Liver (tissue), 9 donors: ENCODE data around the gene UBAP2L. TPM values are rescaled to one million over a fixed set of nuclear protein-coding genes. Genes with fewer than 3 reads are reported as not detected.

Experiments
- DNase-seq: peaks from one replicate; pipeline ENCODE4 v3.0.0-alpha.2; 2017; ENCODE audit warnings: low spot score
- H3K27ac ChIP-seq, 2 donors: one replicate each; pipeline ENCODE4 v1.7.0; 2013; ENCODE audit warnings: inconsistent platforms in 2 of 2, low read length in 2 of 2, control low read depth in 1 of 2, low read depth in 1 of 2, mild to moderate bottlenecking in 1 of 2
- H3K27me3 ChIP-seq, 4 donors: one replicate each; pipeline versions ENCODE4 v1.6.1 to v1.7.0; 2013; ENCODE audit warnings: low read length in 3 of 4, inconsistent platforms in 1 of 4, mild to moderate bottlenecking in 1 of 4, moderate library complexity in 1 of 4; ENCODE audit not compliant: control insufficient read depth in 4 of 4, insufficient read depth in 4 of 4
- H3K36me3 ChIP-seq, 4 donors: one replicate each; pipeline versions ENCODE4 v1.6.1 to v1.7.0; 2013; ENCODE audit warnings: low read length in 3 of 4, mild to moderate bottlenecking in 3 of 4, low read depth in 1 of 4, moderate library complexity in 1 of 4; ENCODE audit not compliant: control insufficient read depth in 4 of 4, insufficient read depth in 3 of 4
- H3K4me1 ChIP-seq, 4 donors: one replicate each; pipeline versions ENCODE4 v1.6.1 to v1.7.0; 2013; ENCODE audit warnings: low read length in 3 of 4, mild to moderate bottlenecking in 3 of 4, moderate library complexity in 1 of 4; ENCODE audit not compliant: control insufficient read depth in 4 of 4, insufficient read depth in 4 of 4
- H3K4me3 ChIP-seq, 3 donors: one replicate each; pipeline versions ENCODE4 v1.6.1 to v1.7.0; 2013; ENCODE audit warnings: low read length in 3 of 3, control low read depth in 1 of 3, low read depth in 1 of 3, mild to moderate bottlenecking in 1 of 3
- H3K9ac ChIP-seq, 2 donors: one replicate each; pipeline ENCODE4 v1.7.0; 2013; ENCODE audit warnings: low read length in 2 of 2, mild to moderate bottlenecking in 2 of 2, moderate library complexity in 2 of 2, control low read depth in 1 of 2, low read depth in 1 of 2
- H3K9me3 ChIP-seq, 4 donors: one replicate each; pipeline versions ENCODE4 v1.6.1 to v1.7.0; 2013; ENCODE audit warnings: low read length in 3 of 4; ENCODE audit not compliant: control insufficient read depth in 4 of 4
- EGR1 ChIP-seq, 2 donors: IDR thresholded peaks; 2 replicates each; pipeline ENCODE4 v1.6.1; 2016 to 2018; ENCODE audit warnings: antibody characterized with exemption in 2 of 2, low read depth in 2 of 2
- FOXA2 ChIP-seq: IDR thresholded peaks from 2 replicates; pipeline ENCODE4 v1.6.1; 2016; ENCODE audit warnings: antibody characterized with exemption
- GABPA ChIP-seq, 2 donors: IDR thresholded peaks in 1 of 2; conservative IDR thresholded peaks in 1 of 2; 2 replicates each; pipeline ENCODE4 v1.6.1; 2016; ENCODE audit warnings: antibody characterized with exemption in 2 of 2, mild to moderate bottlenecking in 1 of 2, moderate library complexity in 1 of 2
- HNF4A ChIP-seq, 2 donors: conservative IDR thresholded peaks; 2 replicates each; pipeline ENCODE4 v1.6.1; 2016; ENCODE audit warnings: antibody characterized with exemption in 2 of 2, mild to moderate bottlenecking in 2 of 2
- JUND ChIP-seq, 2 donors: IDR thresholded peaks; 2 replicates each; pipeline ENCODE4 v1.6.1; 2016; ENCODE audit warnings: antibody characterized with exemption in 2 of 2
- NR2F2 ChIP-seq: IDR thresholded peaks from 2 replicates; pipeline ENCODE4 v1.6.1; 2016; ENCODE audit warnings: antibody characterized with exemption
- RAD21 ChIP-seq, 2 donors: IDR thresholded peaks; 2 replicates each; pipeline ENCODE4 v1.6.1; 2016; ENCODE audit warnings: antibody characterized with exemption in 2 of 2, mild to moderate bottlenecking in 2 of 2
- SP1 ChIP-seq: IDR thresholded peaks from 2 replicates; pipeline ENCODE4 v1.6.1; 2018; ENCODE audit warnings: antibody characterized with exemption, mild to moderate bottlenecking
- TAF1 ChIP-seq: conservative IDR thresholded peaks from 2 replicates; pipeline ENCODE4 v1.6.1; 2016; ENCODE audit warnings: antibody characterized with exemption, mild to moderate bottlenecking
- YY1 ChIP-seq: IDR thresholded peaks from 2 replicates; pipeline ENCODE4 v1.6.1; 2016; ENCODE audit warnings: antibody characterized with exemption, mild to moderate bottlenecking
- WGBS: extraction: QIAGEN DNeasy Blood & Tissue Kit; methylation state at CpG from one replicate; pipeline ENCODE4 v1.1.7; 2013; 5-methylcytosine and 5-hydroxymethylcytosine counted together
- polyA plus RNA-seq, 2 donors: library from polyadenylated mRNA; stranded (reverse) in 1 of 2; unstranded in 1 of 2; fragments of 200-250 nt in 1 of 2; fragments of >200 nt in 1 of 2; fragmentation: Nextera tagmentation in 1 of 2; extraction: Ambion mirVana in 1 of 2; gene quantifications; one replicate each; pipeline versions ENCODE4 v1.2.1 to v1.2.3, GENCODE V29; 2013 to 2015
- total RNA-seq, 2 donors: library from RNA; depleted of rRNA; stranded (reverse); fragments of >200 nt; gene quantifications; one replicate each; pipeline ENCODE4 v1.2.3, GENCODE V29; 2014
- TF ChIP-seq, protein P1 (sequence below): fragments of 150-350 bp; IDR thresholded peaks from 2 replicates; pipeline ENCODE4 v1.5.1; 2017; ENCODE audit warnings: improper control_type of control experiment, low read depth, low read length; ENCODE audit not compliant: missing input control
- TF ChIP-seq, protein P2 (sequence below): IDR thresholded peaks from 2 replicates; pipeline ENCODE4 v1.6.1; 2016; ENCODE audit warnings: antibody characterized with exemption
- TF ChIP-seq, protein P3 (sequence below): IDR thresholded peaks from 2 replicates; pipeline ENCODE4 v1.6.1; 2016; ENCODE audit warnings: antibody characterized with exemption, mild to moderate bottlenecking
- donor health status: healthy.
- donor health status: healthy.
- donor health status: healthy.
- donor health status: healthy.
- donor health status: healthy.

Gene UBAP2L
- total and polyA plus RNA-seq, 4 donors, result 24.3 to 51.0 (median 34.1) TPM

- Histone ChIP-seq H3K9ac (no peak overlapping the region), H3K4me1 (no peaks in the 10 kb centered on the region), H3K27me3 (no peaks in the 10 kb centered on the region), H3K4me3 (no peak overlapping the region), H3K9me3 (no peaks in the 10 kb centered on the region), H3K27ac (no peak overlapping the region), H3K36me3 (no peaks in the 10 kb centered on the region)
- WGBS, result 69% methylated on average over 3 of the region's 3 CpGs
- DNase-seq, result no peak
- no peak for TF ChIP-seq SP1
- TF ChIP-seq YY1, result no peak
- TF ChIP-seq RAD21 (IDR thresholded peaks at IDR 0.05), result no peak
- TF ChIP-seq, protein P1, sequence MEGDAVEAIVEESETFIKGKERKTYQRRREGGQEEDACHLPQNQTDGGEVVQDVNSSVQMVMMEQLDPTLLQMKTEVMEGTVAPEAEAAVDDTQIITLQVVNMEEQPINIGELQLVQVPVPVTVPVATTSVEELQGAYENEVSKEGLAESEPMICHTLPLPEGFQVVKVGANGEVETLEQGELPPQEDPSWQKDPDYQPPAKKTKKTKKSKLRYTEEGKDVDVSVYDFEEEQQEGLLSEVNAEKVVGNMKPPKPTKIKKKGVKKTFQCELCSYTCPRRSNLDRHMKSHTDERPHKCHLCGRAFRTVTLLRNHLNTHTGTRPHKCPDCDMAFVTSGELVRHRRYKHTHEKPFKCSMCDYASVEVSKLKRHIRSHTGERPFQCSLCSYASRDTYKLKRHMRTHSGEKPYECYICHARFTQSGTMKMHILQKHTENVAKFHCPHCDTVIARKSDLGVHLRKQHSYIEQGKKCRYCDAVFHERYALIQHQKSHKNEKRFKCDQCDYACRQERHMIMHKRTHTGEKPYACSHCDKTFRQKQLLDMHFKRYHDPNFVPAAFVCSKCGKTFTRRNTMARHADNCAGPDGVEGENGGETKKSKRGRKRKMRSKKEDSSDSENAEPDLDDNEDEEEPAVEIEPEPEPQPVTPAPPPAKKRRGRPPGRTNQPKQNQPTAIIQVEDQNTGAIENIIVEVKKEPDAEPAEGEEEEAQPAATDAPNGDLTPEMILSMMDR, result no peak
- TF ChIP-seq, protein P2, sequence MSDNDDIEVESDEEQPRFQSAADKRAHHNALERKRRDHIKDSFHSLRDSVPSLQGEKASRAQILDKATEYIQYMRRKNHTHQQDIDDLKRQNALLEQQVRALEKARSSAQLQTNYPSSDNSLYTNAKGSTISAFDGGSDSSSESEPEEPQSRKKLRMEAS, result no peak
- no peak for TF ChIP-seq NR2F2
- no peak for TF ChIP-seq FOXA2
- no peak for TF ChIP-seq GABPA (IDR thresholded peaks at IDR 0.05 in 1 of 2, conservative IDR thresholded peaks at IDR 0.05 in 1 of 2)
- TF ChIP-seq, protein P3, sequence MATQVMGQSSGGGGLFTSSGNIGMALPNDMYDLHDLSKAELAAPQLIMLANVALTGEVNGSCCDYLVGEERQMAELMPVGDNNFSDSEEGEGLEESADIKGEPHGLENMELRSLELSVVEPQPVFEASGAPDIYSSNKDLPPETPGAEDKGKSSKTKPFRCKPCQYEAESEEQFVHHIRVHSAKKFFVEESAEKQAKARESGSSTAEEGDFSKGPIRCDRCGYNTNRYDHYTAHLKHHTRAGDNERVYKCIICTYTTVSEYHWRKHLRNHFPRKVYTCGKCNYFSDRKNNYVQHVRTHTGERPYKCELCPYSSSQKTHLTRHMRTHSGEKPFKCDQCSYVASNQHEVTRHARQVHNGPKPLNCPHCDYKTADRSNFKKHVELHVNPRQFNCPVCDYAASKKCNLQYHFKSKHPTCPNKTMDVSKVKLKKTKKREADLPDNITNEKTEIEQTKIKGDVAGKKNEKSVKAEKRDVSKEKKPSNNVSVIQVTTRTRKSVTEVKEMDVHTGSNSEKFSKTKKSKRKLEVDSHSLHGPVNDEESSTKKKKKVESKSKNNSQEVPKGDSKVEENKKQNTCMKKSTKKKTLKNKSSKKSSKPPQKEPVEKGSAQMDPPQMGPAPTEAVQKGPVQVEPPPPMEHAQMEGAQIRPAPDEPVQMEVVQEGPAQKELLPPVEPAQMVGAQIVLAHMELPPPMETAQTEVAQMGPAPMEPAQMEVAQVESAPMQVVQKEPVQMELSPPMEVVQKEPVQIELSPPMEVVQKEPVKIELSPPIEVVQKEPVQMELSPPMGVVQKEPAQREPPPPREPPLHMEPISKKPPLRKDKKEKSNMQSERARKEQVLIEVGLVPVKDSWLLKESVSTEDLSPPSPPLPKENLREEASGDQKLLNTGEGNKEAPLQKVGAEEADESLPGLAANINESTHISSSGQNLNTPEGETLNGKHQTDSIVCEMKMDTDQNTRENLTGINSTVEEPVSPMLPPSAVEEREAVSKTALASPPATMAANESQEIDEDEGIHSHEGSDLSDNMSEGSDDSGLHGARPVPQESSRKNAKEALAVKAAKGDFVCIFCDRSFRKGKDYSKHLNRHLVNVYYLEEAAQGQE, result no peak
- TF ChIP-seq TAF1, result no peak
- no peak for TF ChIP-seq EGR1 (IDR thresholded peaks at IDR 0.05; ENCODE audit: low read depth in 2 of 2)
- TF ChIP-seq HNF4A (conservative IDR thresholded peaks at IDR 0.05), result no peak
These were observed 67.9 kb downstream of the UBAP2L start for GRCh38 chr1:154288661-154289060.

DNA sequence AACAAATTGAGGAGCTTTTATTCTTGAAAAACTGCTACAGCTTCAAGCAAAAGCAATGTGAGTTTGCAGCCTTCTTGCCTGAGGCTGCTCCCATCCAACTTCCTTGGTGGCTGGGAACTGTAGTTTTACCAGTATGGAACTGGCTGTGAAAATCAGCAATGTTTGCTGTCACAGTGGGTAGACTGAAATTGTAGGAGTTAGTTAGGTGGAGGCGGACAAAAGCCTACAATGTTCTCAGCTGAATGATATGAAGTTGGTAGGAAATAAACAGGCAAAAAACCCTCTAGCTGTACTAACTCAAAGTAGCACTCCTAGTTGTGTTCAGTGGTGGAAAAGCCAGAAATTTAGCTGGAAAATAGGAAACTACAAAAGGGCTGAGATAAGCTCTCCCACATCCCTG is 70.2 kb downstream of the UBAP2L start:
- Histone ChIP-seq H3K9ac (no peak overlapping the region), H3K27me3 (no peaks in the 10 kb centered on the region), H3K27ac (no peak overlapping the region), H3K4me1 (no peaks in the 10 kb centered on the region), H3K9me3 (peaks cover 3 to 9% (median 4%) of the 10 kb centered on the region in 4 donors), H3K4me3 (no peak overlapping the region), H3K36me3 (no peaks in the 10 kb centered on the region)
- TF ChIP-seq JUND (IDR thresholded peaks at IDR 0.05), result no peak
- no peak for TF ChIP-seq GABPA (IDR thresholded peaks at IDR 0.05 in 1 of 2, conservative IDR thresholded peaks at IDR 0.05 in 1 of 2)
- TF ChIP-seq, protein P3, result no peak
- DNase-seq, result no peak
- WGBS, result 93% methylated on average over 1 of the region's 1 CpG
